T-helper 1 cell (primary cell): ENCODE data around the gene NCKAP5L.
"Not testable (repeated sequence)": the region's sequence is repeated elsewhere in the genome, so short reads cannot be mapped to it uniquely, and the experiment has no call there.

ENCODE experiments used
- DNase-seq, 5 donors: peaks; one replicate each; pipeline ENCODE4 v3.0.0-alpha.2; 2012 to 2020

NCKAP5L gene

DNA sequence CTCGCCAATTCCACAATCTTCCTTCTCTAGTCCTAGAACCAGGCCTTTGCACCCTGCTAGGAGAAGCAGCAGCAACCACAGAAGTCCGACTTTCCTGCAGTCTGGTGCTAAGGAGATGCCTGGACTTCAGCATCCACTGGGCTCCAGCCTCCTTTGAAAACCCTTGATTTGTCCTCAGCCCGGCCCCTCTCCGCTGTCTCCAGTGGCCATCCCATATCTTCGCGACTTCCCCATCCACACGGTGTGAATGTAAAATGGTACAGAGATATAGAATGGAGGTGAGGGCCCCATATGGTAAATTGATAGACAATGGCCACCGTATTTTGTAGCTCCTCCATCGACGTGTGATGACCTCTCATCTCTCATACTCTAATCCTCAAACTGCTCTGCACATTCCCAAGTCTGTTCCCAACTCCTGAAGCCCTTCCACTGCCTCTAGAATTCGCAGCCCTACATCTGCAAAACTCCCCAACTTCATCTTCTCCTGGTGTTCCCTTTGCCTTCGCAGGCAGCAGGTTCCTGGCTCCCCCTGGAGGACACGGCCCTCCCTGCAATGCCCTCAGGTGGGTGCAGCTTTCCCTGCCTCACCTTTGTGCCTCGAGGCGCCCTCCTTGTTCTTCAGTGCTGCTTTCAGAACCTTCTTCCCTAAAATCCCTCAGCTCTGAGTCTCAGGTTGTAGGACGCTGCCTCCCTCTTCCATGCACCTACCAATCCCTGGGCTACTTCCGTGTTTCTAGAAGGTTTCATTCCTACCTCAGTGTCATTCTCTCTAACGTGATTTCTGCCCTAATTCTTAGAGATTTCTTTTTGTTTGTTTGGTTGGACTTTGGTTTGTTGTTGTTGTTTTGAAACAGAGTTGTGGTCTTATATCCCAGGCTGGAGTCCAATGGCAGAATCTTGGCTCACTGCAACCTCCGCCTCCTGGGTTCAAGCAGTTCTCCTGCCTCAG is 50.1 kb downstream of the NCKAP5L start:
- DNase-seq, result peak; percentile 51 to 74 (median 62)

DNA sequence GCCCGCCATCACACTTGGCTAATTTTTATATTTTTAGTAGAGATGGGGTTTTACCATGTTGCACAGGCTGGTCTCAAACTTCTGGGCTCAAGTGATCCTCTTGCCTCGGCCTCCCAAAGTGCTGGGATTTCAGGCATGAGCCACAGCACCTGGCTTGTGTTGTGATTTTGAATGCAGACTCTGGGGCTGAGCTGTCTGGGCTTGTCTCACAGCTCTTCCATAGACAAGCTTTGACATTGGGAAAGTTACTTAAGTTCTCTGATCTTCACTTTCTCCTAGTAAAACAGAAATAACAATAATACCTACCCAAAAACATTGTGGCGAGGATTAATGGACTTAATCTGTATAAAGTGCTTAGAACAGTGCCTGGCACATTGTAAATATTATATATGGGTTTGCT is 50.9 kb downstream of the NCKAP5L start:
- DNase-seq, result no peak

DNA sequence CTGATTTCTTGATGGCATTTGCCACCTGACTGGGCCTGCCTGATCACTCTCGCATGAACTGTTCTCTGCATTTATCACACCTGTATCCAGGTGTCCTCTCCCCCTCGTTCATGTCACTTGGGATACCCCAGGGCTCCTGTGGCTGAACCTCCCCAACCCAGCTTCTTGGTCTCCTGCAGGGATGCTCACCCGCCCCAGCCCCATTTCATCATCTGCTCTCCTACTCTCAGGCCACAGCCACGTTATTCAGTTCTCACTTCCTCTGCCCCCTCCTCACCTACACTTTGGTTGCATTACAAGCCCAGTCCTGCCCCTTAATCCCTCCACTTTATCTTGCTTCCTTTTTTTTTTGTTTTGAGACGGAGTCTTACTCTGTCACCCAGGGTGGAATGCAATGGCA is 51.4 kb downstream of the NCKAP5L start:
- no peak for DNase-seq

DNA sequence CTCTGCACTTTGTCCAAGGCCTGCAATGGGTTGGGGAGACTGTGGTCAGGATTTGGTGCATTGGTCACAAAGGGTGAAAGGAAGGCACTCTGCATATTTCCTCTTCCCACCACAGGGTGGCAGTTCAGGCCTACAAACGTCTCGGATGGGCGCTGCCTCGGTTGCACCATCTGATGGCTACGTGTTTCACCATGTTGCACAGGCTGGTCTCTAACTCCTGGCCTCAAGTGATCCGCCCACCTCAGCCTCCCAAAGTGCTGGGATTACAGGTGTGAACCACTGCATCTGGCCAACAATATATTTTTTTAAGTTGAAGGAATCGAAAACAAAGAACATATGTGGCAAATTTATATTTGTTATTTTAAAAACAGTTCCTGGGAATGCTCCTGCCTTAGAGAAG is 51.8 kb downstream of the NCKAP5L start:
- DNase-seq, result peak in 2 of 5 donors; percentile 26 to 72

DNA sequence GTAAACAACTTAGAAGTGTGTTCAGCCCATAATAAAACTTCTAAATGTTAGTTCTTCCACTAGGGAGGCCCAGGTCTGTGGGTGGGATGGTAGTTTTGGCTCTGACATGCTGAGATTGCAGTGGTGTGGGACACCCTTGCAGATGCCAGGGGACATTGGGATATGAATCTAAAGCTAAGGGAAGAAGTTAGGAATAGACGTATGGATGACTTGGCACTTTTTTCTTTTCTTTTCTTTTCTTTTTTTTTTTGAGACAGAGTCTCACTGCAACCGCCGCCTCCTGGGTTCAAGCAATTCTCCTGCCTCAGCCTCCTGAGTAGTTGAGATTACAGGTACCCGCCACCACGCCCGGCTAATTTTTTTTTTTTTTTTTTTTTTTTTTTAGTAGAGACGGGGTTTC is 55.1 kb downstream of the NCKAP5L start:
- DNase-seq, result not testable (repeated sequence)

DNA sequence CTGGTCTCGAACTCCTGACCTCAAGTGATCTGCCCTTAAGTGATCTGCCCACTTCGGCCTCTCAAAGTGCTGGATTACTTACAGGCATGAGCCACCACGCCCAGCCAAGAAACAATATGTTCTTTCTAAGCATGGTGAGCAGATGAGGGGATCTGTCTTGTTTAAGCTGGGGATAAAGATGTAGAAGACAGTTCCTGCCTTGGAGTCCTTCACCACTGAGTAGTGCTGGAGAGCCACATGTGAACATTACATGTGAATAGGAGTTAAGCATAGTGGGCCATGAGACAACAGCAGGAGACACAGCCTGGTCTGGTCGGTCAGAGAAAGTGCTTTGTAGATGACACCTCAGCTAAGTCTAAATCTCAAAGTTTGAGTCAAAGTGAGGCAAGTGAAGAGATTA is 60.9 kb downstream of the NCKAP5L start:
- DNase-seq, result no peak

DNA sequence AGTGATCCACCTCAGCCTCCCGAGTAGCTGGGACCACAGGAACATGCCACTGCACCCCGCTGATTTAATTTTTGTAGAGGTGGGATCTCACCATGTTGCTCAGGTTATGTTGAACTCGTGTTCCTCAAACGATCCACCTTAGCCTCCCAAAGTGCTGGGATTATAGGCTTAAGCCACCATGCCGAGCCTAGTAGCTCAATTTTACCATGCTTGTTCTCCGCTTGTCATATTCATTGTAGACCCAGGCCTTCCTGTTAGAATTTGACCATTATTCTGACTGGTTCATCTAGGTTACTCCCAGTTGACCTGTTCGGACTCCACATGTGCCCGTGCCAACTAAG is 62.1 kb downstream of the NCKAP5L start:
- DNase-seq, result no peak

DNA sequence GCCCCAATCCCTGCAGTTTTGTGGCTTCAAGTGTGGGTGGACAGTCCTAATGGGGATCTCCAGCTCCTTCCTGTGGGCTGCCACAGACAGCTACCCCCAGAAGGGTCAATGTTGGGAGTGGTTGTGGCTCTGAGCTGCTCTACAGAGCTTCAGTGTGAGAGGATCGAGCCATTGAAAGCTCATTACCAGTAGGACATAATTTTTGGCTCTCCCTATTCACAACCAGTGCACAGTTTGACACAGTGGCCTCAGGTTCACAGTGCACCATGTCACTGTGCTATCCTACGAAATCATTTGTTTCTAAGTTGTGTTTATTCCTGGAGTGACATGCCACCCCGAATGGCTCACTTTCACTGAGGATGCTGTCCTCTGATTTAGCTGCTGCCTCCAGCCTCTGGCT is 64.1 kb downstream of the NCKAP5L start:
- DNase-seq, result no peak

DNA sequence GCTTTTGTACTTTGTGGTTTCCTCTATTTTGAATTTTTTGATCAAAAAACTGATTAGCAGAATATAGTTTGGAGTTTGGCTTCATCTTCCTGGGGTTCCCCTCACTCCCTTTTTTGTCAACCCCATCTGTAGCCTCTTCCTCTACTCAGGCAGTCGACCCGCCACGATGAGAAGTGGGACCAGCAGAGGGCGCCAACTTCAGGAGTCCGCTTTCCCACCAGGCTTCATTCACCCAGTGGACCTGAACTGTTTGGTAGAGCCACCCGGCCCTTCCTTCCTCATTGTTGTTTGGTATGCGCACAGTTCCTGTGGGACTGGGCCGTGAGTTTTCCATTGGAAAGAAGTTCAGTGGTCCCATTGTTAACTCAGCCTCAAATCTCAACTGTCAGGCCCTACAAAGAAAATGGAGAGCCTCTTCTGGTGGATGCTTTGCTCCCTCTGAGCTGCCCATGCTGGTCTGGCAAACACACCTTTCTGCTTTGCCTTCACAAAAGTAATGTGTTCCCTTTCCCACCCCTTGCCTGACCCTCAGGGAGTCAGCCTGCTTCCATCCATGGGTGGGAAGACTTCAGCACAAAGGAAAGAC is 65.1 kb downstream of the NCKAP5L start:
- DNase-seq, result peak; percentile 60 to 78 (median 68)

DNA sequence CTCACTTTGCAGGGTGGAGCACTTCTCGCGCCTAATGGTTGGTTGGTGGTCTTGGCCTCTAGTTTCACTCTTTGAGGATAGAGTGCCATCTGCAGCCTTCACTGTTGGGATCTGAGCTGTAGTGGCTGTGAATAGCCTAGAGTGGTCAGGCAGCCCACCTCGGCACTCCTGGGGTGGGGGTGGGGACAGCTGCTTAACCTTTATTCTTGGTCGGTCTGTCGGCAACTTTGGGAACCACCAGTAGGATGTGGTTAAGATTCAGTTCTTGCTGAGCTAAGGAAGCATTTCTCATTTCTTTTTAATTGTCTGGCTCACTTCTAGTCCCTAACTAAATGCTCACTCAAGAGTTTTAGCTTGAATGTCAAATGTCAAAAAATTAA is 65.8 kb downstream of the NCKAP5L start:
- peak in 2 of 5 donors; percentile 4 to 34 for DNase-seq

DNA sequence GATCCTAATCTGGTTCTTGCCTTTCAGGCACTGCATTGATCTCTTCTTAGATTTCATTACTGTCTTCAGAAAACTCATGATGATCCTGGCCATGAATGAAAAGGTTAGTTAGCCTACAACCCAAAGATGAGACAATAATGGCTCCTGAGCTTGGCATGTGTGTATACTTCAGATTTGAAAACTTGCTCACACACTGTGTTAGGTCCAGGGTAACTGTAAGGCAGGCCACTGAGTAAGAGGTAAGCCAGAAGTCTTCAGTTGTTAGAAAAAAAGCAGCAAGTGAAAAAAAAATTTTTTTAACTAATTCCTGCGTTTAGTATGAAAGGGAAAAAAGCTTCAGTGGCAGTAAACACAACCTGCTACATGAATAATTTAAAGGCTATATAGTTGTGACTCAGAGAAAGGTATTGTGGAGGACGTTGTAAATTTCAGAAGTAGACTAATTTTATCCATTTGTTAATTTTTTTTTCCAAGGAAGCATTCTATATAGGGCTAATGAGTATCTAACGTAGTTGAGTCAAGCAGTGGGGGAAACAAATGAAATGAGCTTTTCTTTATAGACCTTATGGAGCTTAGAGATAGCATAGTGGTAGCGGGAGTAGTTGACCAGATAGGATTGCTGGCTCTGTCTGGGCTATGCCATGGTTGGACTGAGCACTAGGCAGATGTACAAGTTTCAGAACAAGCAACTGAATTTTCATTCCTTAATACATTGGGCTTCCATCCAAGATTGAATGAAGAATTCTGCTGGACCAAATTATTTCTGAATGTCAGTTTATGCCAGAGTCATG is 66.3 kb downstream of the NCKAP5L start:
- no peak for DNase-seq

DNA sequence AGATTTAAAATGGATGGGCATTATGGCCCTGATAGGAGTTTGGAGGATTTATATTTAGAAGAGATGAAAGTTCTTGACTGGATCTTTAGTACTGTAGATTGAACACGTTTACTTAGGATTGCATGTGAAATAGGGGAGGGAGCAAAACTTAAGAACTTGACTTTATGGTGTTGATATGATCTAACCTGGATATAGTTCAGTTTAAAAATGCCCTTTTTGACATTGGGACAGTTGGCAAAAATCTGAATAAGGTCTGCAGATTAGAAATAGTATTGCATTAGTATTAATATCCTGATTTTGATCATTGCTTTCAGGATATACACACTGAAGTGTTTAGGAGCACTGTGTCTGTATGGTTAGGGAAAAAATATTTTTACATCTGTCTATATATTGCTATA is 77.2 kb downstream of the NCKAP5L start:
- DNase-seq, result no peak

DNA sequence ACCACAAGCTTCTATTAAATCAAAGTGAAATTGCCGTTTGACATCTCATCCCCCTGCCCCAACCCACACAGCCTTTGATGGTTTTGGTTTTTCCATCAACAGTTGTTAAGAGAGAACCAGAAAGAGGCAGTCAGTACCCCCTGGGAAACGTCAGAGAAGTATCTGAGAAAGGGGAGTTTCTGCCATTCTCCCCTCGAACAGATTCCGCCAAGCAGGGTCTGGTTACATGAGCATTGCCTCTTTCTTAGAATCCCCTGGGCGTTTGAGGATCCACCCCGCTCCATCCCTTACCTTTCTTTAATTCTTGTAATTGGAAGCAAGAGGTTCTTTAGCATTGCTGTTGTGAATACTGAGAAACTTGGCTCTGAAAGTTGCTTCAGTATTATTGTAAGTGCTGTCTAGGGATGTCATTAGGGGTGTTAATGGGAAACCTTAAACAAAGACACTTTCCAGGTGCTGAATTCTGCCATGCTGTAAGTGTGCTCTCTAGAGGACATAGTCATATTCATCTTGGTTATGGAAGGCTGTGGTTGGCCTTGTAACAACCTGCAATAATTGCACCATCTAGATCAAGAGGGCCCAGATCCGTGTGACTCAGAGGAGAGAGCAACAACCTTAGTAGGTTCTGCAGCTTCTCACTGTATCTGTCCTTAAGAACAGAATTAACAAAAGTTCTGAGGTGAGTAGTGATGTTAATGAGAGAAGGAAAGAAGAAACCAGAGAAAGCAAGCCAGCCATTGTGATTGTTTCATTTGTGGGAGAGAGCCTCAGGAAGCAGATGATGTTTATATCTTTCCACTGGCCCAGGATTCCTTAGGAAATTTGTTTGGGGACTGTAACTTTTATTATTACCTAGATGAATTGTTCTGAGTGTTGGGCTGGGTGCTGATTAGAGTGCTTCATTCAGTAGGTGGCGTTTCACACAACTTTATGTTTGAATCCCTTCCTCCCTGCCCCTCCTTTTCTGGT is 77.9 kb downstream of the NCKAP5L start:
- DNase-seq, result peak in 3 of 5 donors; percentile 12 to 92 (median 31)

DNA sequence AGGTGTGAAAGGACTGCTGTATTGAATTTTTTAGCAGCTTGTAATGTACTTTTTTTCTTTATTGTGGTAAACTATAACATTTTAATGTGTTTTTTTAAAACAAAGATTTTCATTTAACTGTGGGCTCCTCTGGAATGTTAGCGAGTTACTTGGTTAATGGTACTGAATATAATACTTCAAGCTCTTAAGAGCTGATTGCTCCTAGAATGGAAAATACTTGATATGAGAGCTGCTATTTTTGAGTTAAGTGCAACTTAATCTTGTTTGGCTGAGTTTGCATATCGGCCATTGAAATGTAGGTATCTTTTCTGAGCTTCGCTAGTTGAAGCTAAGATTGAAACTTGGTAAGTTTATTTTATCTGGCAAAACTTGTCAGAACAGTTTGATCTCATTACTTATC is 79.4 kb downstream of the NCKAP5L start:
- DNase-seq, result no peak

DNA sequence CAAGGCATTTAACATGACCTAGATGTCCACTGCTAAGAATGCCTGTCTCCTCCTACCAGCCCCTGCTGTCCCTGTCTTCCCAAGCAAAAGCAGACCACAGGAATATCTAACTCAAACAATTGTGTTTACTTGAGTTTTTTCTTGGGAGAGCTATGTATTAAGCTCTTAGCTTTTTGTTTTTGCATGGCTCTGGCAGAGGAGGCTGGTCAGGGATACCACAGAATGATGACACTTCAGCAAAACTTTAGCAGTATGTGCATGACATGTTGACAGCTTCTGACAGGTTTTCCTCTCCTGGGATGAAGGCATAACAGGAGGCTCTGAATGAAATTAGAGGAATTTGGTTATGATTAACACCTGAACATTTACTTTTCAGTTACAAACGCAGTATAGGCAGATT is 79.9 kb downstream of the NCKAP5L start:
- DNase-seq, result peak in 1 of 5 donors; percentile 35

DNA sequence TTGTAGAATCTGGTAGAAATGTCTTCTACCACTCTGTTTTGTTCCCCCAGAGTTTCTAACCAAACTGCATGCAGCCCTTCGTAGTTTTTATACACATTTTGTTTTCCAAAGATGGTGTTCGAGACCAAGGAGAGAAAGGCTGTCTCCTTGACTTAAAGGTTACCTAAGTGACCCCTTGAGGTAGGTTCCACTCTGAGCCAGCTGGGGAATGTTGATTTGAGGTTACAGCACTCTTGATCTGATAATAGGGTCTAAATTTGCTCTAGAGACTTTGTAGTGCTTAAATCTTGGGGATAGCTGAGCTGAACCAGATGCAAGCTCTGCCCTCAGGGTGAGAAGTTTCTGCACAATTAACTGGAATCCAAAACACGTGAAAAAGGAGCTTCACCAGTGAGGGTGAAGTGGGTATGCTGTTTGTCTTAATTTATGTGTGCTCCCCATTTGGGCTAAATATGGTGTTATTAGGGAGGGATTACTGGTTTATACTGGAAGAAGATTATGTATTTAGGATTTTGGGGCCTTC is 83.8 kb downstream of the NCKAP5L start:
- no peak for DNase-seq

DNA sequence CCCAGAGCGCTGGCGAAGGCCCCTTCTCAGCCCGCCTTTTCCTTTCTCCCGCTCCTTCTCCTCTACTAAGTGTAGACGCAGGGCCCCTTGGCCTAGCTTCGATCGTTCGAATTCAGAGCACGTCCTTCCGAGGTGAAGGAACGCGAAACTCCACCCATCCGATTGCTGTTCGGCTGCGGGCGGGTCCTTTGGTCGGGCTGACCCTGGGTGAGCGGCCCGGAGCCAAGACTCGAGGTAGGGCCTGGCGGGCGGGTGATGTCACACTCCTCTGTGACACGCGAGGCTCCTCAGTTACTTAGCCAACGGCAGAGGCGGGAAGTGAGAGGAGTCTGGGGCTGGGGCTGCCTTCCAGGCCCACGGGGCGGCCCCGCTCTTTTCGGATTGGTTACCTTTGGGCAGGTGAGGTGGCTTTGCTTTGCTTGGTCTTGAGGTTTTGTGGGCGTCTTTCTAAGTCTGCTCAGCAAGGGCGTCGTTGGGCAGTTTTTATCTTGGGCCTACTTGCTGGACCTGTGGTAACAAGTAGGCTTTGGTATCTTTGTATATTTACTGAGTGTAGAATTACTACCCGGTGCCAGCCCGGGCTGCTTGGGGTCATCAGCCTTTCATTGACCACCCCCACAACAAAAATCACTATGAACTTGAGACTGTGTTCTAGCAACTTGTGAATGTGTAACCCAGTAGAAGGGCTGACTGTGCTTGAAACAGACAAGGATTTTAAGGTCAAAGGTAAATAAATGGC is 86.2 kb downstream of the NCKAP5L start:
- peak; percentile 79 to 94 (median 87) for DNase-seq
